Panc1 (cell line): Measurements from ENCODE around the gene WASHC3.
"Not testable (repeated sequence)": the region's sequence is repeated elsewhere in the genome, so short reads cannot be mapped to it uniquely, and the experiment has no call there.

Experiments
- POLR2AphosphoS5 ChIP-seq: IDR thresholded peaks from 2 replicates; pipeline ENCODE4 v1.6.1; 2012; ENCODE audit warnings: mild to moderate bottlenecking, low read depth, low read length, moderate library complexity
- TF ChIP-seq, protein P1 (sequence below): fragments of 450-650 bp; IDR thresholded peaks from 2 replicates; pipeline ENCODE4 v1.5.1; 2017; ENCODE audit warnings: mild to moderate bottlenecking

DNA sequence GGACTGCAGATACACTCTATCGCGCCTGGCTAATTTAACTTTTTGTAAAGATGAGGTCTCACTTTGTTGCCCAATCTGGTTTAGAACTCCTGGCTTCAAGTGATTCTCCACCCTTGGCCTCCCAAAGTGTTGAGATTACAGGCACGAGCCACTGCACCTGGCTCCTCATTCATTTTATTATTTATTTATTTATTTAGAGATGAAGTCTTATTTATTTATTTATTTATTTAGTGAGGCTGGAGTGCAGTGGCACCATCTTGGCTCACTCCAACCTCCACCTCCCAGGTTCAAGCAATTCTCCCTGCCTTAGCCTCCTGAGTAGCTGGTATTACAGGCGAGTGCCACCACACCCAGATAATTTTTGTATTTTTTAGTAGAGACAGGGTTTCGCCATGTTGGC is 43.2 kb downstream of the WASHC3 start:
- TF ChIP-seq POLR2AphosphoS5 = not testable (repeated sequence)
- TF ChIP-seq, protein P1, sequence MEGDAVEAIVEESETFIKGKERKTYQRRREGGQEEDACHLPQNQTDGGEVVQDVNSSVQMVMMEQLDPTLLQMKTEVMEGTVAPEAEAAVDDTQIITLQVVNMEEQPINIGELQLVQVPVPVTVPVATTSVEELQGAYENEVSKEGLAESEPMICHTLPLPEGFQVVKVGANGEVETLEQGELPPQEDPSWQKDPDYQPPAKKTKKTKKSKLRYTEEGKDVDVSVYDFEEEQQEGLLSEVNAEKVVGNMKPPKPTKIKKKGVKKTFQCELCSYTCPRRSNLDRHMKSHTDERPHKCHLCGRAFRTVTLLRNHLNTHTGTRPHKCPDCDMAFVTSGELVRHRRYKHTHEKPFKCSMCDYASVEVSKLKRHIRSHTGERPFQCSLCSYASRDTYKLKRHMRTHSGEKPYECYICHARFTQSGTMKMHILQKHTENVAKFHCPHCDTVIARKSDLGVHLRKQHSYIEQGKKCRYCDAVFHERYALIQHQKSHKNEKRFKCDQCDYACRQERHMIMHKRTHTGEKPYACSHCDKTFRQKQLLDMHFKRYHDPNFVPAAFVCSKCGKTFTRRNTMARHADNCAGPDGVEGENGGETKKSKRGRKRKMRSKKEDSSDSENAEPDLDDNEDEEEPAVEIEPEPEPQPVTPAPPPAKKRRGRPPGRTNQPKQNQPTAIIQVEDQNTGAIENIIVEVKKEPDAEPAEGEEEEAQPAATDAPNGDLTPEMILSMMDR = not testable (repeated sequence)
